ENCODE results near the gene LY9.

The LY9 gene, protein sequence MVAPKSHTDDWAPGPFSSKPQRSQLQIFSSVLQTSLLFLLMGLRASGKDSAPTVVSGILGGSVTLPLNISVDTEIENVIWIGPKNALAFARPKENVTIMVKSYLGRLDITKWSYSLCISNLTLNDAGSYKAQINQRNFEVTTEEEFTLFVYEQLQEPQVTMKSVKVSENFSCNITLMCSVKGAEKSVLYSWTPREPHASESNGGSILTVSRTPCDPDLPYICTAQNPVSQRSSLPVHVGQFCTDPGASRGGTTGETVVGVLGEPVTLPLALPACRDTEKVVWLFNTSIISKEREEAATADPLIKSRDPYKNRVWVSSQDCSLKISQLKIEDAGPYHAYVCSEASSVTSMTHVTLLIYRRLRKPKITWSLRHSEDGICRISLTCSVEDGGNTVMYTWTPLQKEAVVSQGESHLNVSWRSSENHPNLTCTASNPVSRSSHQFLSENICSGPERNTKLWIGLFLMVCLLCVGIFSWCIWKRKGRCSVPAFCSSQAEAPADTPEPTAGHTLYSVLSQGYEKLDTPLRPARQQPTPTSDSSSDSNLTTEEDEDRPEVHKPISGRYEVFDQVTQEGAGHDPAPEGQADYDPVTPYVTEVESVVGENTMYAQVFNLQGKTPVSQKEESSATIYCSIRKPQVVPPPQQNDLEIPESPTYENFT

DNA sequence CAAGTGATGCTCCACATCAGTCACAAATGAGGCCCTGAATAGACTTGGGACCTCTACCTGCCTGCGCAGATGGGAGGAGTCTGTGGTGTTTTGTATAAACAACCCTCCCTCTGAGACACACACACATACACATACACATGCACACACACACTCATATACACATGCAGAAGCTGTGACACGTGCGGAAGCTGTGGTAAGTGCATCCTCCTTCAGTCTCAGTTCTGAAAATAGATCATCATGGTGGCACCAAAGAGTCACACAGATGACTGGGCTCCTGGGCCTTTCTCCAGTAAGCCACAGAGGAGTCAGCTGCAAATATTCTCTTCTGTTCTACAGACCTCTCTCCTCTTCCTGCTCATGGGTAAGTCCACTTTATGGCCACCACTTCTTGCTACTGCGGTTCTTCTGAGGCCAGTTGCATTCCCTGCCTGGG is at the start of gene LY9:
Gene LY9 (plus strand): TSS at position 224 of the 433 bp plus-strand sequence. CDS start 14 bp downstream, at position 238.
- peak; percentile 80 for DNase-seq

GRCh38 chr1:160746836-160747500 is 49.0 kb upstream of the LY9 start:
- DNase-seq = no peak

DNA sequence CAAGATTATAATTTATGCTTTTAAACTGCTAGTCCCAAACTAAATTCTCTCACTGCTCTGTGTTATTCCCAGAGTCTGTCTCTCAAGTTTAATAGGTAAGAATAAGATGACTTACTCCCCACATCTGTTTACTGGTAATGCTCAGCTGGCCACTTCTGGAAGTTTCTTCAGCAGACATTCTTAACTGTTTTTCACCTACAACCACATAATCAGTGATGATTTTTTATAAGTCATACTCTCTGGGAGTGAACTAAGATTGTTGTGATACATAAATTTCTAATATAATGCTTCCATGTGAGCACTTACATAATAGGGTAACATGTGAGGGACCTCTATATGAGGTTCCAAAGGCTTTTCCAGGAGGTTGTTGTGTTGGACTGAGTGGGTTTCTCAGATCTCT is 48.3 kb upstream of the LY9 start:
- no peak for DNase-seq

DNA sequence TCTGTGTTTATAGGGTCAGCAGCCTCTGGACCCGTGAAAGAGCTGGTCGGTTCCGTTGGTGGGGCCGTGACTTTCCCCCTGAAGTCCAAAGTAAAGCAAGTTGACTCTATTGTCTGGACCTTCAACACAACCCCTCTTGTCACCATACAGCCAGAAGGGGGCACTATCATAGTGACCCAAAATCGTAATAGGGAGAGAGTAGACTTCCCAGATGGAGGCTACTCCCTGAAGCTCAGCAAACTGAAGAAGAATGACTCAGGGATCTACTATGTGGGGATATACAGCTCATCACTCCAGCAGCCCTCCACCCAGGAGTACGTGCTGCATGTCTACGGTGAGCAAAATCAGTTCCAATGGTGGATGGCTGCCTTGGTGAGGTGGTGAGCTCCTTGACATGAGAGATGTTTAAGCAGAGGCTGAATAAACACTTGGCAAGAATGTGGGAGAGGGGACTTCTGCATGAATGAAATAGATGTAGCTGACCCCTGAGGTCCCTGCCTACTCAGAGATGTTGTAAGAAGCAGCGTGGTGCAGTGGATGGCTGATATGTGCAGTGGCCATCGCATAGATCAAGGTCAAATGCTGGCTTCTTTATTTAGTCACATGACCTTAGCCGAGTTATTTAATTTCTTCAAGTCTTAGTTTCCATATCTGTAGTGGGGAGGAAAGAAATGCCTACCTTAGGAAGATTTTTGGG is 47.6 kb upstream of the LY9 start:
- no peak for DNase-seq

DNA sequence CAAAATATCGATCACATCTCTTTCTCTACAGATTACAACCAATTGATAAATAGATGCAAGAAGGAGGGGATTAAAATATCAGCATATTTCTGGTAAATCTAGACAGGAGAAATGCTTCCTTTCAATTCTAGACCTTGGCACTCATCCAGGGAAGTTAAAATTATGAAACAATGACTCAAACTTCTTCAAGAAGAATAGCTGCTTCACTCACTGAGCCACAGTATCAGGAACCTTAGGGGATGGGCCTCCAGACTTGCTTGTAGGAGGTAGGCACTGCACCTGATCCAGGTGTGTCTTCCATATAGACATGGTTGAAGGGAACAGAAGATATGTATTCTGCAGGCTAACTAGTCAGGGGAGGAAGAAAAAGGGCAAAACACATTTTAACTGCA is 47.1 kb upstream of the LY9 start:
- DNase-seq = no peak

DNA sequence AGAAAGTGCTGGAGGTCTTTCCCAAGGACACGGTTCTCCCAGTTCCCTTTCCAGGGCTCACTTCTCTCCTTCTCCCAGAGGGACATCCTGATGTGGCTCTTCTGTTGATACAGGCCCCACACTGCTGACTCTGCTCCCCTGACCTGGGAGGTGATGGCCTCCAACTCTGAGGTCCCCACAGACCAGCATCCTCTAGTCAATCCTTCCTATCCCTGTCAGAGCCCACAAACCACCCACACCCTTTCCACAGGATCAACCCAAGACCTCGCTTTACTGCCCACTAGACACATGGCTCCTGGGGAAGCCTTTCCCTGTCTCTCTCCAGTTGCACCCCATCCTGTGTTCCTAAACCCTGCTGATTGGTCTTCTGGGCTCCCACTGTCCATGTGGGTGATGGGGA is 45.4 kb upstream of the LY9 start:
- no peak for DNase-seq

- no peak for DNase-seq
These were observed 43.6 kb upstream of the LY9 start for GRCh38 chr1:160752406-160752805.

DNA sequence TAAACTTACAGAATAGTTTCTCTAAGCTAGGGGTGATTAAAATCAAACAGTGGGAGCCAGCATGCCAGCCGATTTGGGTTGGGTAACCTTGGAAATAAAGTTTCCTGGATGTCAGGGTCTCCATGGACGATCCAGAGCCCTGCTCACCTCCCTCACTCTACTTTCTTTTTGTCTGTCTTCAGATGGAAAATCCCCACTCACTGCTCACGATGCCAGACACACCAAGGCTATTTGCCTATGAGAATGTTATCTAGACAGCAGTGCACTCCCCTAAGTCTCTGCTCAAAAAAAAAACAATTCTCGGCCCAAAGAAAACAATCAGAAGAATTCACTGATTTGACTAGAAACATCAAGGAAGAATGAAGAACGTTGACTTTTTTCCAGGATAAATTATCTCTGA is 43.0 kb upstream of the LY9 start:
- DNase-seq = no peak

DNA sequence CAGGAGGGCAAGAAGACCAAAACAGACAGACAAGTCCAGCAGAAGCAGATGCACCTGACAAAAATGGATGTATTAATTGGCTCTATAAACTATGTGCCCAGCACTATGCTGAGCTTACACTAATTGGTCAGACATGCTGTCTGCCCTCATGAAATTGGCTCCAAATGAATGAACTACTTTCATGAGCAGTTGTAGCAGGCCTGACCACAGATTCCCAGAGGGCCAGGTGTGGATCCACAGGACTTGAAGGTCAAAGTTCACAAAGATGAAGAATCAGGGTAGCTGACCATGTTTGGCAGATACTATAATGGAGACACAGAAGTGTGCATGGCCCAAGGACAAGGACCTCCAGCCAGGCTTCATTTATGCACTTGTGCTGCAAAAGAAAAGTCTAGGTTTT is 42.4 kb upstream of the LY9 start:
- no peak for DNase-seq

DNA sequence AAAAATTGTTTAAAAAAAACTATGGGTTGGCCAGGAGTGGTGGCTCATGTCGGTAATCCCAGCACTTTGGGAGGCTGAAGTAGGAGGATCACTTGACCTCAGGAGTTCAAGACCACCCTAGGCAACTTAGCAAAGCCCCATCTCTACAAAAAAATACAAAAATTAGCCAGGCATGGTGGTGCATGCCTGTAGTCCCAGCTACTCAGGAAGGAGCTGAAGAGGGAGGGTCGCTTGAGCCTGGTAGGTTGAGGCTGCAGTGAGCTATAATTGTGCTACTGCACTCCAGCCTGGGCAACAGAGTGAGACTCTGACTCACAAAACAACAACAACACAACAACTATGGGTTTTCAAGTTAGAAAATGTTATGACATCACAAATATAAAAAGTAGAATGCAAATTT is 40.5 kb upstream of the LY9 start:
- no peak for DNase-seq

- peak; percentile 18 for DNase-seq
These were observed 39.8 kb upstream of the LY9 start for GRCh38 chr1:160755911-160756848.

- DNase-seq = no peak
These were observed 39.1 kb upstream of the LY9 start for GRCh38 chr1:160756849-160757201.

GRCh38 chr1:160758521-160758920 is 37.5 kb upstream of the LY9 start:
- DNase-seq = no peak

GRCh38 chr1:160759740-160760139 is 36.2 kb upstream of the LY9 start:
- DNase-seq = no peak

DNA sequence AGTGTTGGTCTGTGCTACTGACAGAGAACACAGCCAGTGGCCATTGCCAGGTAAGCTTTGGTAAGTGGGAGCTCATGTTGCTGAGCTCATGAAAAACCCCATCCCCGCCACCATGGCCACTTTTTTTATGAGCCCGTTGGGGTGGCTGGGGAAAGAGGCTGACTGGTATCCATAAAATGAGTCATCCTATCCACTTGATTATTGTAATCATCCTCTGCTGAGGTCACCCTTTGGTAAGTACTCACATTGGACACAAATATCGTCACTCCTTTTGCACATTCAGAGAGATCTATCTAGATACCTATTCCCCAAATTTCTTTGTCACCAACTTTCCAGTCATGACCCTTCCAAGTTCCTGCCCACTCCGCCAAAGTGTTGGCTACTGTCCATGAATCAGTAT is 34.9 kb upstream of the LY9 start:
- DNase-seq = no peak

DNA sequence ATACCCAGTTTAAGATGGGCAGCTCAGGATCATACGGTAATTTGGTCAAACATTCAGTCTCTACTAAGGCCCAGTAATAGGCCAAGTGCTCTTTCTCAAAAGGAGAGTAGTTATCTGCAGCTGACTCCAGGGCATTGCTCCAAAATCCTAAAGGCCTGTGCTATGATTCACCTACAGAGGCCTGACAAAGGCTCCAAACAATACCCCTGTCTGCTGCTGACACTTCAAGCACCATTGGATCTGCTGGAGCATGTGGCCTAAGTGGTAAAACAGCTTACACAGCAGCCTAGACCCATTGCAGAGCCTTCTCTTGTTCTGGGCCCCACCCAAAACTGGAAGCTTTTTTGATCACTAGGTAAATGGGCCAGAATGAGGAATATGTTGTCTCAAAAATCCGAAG is 34.1 kb upstream of the LY9 start:
- no peak for DNase-seq

DNA sequence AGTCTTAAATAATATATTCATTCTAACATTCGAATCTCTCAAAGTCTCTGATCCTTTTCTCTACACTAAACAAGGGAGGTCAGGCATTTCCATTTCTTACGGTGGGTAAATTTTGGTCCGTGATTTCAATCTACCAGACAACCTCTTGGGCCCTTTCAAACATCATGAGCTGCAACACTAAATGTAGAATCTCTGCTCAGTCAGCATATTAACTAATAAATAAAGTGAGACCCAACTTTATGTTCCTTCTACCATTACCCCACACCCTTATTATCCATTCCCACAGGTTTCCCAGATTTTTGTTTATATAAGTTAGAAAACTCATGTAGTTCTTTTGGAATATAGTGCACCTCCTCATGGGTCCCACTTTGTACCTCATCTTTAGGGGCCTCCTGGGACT is 32.0 kb upstream of the LY9 start:
- no peak for DNase-seq

- peak; percentile 38 for DNase-seq
These were observed 28.3 kb upstream of the LY9 start for GRCh38 chr1:160767395-160768294.

GRCh38 chr1:160768295-160768657 is 27.7 kb upstream of the LY9 start:
- peak; percentile 87 for DNase-seq

DNA sequence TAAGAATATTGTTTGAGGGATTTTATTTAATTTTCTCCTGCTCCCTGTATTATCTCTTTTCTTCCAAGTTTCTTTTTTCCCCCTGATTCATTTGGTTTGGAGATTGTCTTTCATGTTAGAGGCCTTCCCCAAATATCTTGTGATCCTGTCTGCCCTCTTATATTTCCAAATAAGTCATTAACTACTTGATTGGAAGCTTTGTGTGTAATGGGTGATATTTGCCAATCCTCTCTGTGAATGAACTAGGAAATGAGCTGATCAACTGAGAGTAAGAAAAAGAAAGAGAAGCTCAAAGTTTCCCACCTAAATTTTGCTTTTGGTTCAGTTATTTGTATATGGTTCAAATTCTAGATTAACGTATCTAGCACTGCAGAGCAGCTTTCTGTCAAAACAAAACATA is 23.6 kb upstream of the LY9 start:
- DNase-seq = no peak

DNA sequence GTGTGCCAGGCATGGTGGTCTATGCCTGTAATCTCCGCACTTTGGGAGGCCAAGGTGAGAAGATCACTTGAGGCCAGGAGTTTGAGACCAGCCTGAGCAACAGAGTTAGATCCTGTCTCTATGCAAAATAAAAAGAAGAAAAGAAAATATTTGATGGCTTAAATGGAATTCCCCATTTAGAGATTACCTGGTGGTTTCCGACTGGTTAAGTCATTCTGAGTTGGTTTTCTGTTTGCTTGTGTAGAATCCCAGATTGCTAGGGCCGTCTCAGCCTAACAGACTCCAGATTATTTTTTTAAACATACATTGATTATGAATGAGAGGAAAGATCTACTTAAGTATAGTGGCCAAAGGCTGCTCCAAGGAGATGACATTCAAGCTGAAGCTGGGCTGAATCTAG is 22.9 kb upstream of the LY9 start:
- no peak for DNase-seq

Data from activated naive CD4-positive, alpha-beta T cell treated with Interleukin-2 at 50 U/mL for 16 hours (primary cell).